Measurements from ENCODE around the gene HDDC2.

Gene HDDC2

DNA sequence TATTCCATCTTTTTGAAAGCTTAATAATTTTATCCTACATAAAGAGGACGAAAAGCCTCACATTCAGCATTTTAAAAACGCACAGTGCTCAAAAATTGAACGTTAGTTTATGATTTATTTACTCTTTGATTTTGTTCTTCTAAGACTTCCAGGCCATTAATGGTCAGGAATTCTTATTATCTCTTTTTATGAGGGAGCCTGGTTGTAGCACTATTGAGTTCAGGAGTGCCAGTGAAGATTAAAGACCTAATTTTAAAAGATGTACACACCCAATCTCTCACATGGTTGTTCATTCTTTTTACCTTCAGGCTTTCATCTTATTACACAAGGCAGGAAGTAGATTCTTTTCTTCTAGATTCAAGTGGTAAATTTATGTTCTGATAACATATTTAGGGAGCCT, 68.6 kb downstream of the HDDC2 start:
- Histone ChIP-seq H3K9ac (no peak overlapping the region), H3K4me3 (IDR thresholded peaks at IDR 0.05; ENCODE audit: insufficient read depth, low read depth, low read length) (no peak overlapping the region), H3K79me2 (ENCODE audit: insufficient read depth, low read depth) (no peaks in the 10 kb centered on the region), H3K27me3 (ENCODE audit: insufficient read depth, low read depth) (no peaks in the 10 kb centered on the region), H4K20me1 (ENCODE audit: insufficient read depth) (no peaks in the 10 kb centered on the region), H2AFZ (ENCODE audit: low read depth) (no peak overlapping the region), H3K4me1 (ENCODE audit: low read depth, poor library complexity, severe bottlenecking) (no peaks in the 10 kb centered on the region), H3K4me2 (no peak overlapping the region), H3K27ac (no peak overlapping the region), H3K36me3 (ENCODE audit: insufficient read depth) (no peaks in the 10 kb centered on the region)
- TF ChIP-seq, protein P1, sequence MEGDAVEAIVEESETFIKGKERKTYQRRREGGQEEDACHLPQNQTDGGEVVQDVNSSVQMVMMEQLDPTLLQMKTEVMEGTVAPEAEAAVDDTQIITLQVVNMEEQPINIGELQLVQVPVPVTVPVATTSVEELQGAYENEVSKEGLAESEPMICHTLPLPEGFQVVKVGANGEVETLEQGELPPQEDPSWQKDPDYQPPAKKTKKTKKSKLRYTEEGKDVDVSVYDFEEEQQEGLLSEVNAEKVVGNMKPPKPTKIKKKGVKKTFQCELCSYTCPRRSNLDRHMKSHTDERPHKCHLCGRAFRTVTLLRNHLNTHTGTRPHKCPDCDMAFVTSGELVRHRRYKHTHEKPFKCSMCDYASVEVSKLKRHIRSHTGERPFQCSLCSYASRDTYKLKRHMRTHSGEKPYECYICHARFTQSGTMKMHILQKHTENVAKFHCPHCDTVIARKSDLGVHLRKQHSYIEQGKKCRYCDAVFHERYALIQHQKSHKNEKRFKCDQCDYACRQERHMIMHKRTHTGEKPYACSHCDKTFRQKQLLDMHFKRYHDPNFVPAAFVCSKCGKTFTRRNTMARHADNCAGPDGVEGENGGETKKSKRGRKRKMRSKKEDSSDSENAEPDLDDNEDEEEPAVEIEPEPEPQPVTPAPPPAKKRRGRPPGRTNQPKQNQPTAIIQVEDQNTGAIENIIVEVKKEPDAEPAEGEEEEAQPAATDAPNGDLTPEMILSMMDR (conservative IDR thresholded peaks at IDR 0.05; ENCODE audit: low read depth, low read length), result no peak

DNA sequence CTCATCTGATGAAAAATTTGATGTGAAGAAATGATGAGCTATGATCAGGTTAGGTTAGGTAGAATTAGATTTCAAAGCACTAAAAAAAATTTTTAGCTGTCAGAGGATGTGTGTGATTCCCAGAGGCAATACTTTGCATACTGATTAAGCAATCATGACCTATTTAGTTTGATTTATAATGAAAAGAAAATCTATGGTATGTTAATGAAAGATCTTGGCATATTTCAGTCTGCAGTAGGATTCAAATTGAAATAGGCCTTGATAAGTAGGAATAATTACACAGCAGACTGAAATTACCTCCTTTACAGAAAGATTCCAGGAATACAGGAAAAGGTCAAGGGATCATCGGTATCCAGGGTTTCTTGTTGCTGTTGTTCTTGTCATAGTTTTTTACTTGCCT, 69.3 kb downstream of the HDDC2 start:
- Histone ChIP-seq H3K27ac (no peak overlapping the region), H4K20me1 (ENCODE audit: insufficient read depth) (no peaks in the 10 kb centered on the region), H3K4me2 (no peak overlapping the region), H3K4me1 (ENCODE audit: low read depth, poor library complexity, severe bottlenecking) (no peaks in the 10 kb centered on the region), H3K9ac (no peak overlapping the region), H3K4me3 (IDR thresholded peaks at IDR 0.05; ENCODE audit: insufficient read depth, low read depth, low read length) (no peak overlapping the region), H2AFZ (ENCODE audit: low read depth) (no peak overlapping the region), H3K36me3 (ENCODE audit: insufficient read depth) (no peaks in the 10 kb centered on the region), H3K27me3 (ENCODE audit: insufficient read depth, low read depth) (no peaks in the 10 kb centered on the region), H3K79me2 (ENCODE audit: insufficient read depth, low read depth) (no peaks in the 10 kb centered on the region)
- TF ChIP-seq, protein P1 (conservative IDR thresholded peaks at IDR 0.05; ENCODE audit: low read depth, low read length), result no peak

DNA sequence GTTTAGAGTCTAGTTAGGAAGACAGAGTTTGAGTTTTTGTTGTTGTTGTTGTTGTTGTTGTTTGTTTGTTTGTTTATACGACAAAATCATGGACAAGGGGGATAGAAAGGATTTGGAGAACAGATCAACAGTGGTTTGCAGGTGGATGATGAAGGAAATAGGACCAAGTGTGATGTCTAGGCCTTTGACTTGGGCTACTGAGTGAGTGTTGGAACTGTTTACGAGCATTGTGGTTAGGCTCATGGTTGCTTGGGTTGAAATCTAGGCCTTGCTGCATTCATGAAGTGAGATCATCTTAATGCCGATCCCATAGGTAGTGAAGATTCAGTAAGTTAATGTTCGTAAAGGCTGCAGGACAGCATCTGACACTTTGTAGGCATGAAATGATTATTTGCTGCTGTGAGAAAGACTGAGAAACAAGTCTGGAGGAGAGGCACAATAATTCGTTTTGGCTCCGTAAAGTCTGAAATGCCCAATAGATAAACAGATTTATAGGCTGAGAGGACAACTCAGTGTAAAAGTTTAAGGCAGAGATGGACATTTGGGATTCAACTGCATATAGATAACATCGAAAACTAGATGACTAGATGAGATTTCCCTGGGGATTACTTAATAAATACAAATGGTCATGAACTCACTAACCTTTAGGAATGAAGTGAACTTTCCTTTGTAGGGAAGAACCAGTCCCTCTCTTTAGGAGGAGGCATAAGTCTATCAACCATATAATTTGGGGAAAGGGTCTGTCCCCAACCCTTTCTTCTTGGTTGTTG, 70.0 kb downstream of the HDDC2 start:
- H3K4me3 ChIP-seq (IDR thresholded peaks at IDR 0.05; ENCODE audit: insufficient read depth, low read depth, low read length), result no peak overlapping the region
- no peak overlapping the region for H3K4me2 ChIP-seq
- H2AFZ ChIP-seq (ENCODE audit: low read depth), result no peak overlapping the region
- H3K79me2 ChIP-seq (ENCODE audit: insufficient read depth, low read depth), result no peaks in the 10 kb centered on the region
- no peaks in the 10 kb centered on the region for H3K27me3 ChIP-seq (ENCODE audit: insufficient read depth, low read depth)
- no peak overlapping the region for H3K9ac ChIP-seq
- no peaks in the 10 kb centered on the region for H4K20me1 ChIP-seq (ENCODE audit: insufficient read depth)
- H3K36me3 ChIP-seq (ENCODE audit: insufficient read depth), result no peaks in the 10 kb centered on the region
- no peaks in the 10 kb centered on the region for H3K4me1 ChIP-seq (ENCODE audit: low read depth, poor library complexity, severe bottlenecking)
- no peak overlapping the region for H3K27ac ChIP-seq
- TF ChIP-seq, protein P1 (conservative IDR thresholded peaks at IDR 0.05; ENCODE audit: low read depth, low read length), result no peak

DNA sequence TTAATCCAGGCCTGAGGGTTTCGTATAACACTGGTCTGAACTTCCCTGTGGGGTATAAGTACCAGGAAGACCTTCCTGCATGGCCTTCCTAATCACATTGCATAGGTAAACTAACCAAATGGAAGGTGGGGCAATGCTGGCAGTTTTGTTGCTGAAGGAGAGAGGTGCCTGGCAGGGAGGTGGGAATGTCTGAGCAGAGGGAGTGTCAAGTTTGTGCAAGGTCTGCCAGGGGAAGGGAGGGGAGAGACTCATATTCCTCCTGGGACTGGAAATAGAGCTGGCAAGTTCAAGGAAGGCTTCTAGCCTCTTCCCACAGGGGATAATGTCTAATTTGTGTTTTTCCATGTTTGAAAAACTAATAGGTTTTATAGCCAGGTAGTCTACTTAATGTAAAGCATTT, 70.6 kb downstream of the HDDC2 start:
- H4K20me1 ChIP-seq (ENCODE audit: insufficient read depth), result no peaks in the 10 kb centered on the region
- no peak overlapping the region for H3K9ac ChIP-seq
- no peak overlapping the region for H3K4me2 ChIP-seq
- no peak overlapping the region for H3K4me3 ChIP-seq (IDR thresholded peaks at IDR 0.05; ENCODE audit: insufficient read depth, low read depth, low read length)
- H3K27me3 ChIP-seq (ENCODE audit: insufficient read depth, low read depth), result no peaks in the 10 kb centered on the region
- TF ChIP-seq, protein P1 (conservative IDR thresholded peaks at IDR 0.05; ENCODE audit: low read depth, low read length), result no peak
- no peaks in the 10 kb centered on the region for H3K4me1 ChIP-seq (ENCODE audit: low read depth, poor library complexity, severe bottlenecking)
- no peak overlapping the region for H3K27ac ChIP-seq
- no peaks in the 10 kb centered on the region for H3K36me3 ChIP-seq (ENCODE audit: insufficient read depth)
- no peak overlapping the region for H2AFZ ChIP-seq (ENCODE audit: low read depth)
- H3K79me2 ChIP-seq (ENCODE audit: insufficient read depth, low read depth), result no peaks in the 10 kb centered on the region

All from KMS-11 (cell line).